ENCODE data around the gene TMEM158.

TMEM158 gene

DNA sequence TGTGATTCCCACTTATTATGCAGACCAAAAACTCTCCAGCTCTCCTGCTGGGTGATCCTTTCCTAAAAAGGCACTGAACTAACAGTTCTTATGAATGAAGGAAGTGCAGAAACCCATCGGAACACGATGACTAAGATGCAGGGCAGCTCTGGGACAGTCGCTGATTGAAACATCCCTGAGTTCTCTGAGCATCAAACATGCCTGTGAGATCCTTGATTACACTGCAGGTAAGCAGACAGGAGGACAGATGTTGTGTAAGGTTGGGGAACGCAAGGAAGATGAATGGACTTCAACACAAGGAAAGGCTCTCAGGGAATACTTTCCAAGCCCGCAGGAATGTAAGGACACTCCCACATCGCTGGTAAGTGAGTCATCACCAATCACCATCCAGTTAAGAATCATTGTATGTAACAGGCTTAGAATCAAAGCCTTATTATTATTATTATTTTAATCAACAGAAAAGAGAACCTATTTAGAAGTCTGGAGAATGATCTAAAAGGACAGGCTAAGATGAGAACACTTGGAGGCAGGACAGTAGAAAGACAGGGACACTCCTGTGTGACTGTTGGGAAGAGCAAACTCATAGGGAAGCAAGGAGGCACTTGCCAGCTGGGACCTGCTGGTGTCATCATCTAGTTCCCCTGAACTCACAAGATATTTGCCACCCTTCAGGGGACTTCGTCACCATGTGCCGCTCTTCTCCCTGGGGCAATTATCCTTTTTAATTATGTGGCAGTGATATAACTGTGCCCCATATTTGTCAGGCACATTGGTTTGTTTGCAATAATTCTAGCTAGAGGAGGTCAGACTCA is 26.0 kb downstream of the TMEM158 start:
- no peak for DNase-seq (ENCODE audit: low read depth)

DNA sequence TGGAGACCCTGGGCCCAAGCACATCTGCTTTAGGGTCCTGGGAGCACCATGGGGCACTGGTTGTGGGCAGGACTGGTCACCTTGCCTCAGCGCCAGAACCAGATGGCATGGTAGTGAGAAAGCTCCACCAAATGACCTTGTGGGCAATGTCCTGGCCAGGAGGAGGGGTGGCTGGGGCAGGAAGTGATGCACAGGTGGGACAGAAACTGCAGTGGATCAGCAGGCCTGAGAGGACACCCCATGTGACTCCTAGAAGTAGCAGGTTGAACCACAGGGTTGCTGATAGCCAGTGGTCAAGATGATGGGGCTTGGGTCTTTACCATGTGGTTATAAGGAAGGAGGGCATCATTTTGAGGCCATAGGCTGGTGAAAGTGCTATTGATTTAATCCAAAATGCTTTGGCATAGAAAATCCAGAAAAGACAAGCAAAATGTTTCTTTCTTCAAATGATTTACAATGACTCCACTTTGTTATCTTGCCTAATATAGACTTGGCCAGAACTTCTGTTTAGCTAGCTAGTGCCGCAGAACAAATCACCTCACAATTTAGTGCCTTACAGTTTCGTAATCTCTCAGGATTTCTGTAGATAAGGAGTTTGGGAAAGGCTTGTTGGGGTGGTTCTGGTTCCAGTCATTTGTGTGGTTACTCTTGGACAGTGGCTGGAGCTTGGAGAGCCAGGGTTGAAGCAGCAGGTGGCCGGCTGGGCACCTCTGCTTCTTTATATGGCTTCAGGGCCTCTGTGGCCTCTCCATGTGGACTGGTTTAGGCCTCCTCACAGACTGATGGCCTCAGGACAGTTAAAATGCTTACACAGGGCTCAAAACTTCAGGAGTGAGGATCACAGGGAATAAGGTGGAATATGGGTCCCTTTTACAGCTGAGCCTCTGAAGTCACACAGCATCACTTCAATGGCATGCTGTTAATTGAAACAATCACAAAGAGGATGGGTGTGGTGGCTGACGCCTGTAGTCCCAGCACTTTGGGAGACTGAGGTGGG is 27.5 kb downstream of the TMEM158 start:
- DNase-seq (ENCODE audit: low read depth): no peak

DNA sequence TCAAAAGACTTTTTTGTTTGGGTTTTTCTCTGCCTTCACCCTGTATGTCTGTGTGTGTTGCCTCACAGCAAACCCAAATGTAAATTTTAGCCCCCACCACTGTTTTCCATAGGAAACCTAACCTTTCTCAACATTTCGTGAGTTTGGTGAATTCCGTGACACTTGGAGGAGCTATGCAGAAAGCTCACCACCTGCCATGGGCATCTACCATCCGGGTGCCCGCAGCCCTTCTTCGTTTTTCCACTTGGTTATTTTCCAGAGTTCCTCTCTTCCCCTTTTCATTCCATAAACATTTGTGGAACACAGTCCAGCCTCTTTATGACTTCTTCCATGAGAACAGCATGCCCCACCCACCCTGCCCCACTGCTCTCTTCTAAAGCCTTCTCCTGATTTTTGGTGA is 31.3 kb downstream of the TMEM158 start:
- no peak for DNase-seq (ENCODE audit: low read depth)

DNA sequence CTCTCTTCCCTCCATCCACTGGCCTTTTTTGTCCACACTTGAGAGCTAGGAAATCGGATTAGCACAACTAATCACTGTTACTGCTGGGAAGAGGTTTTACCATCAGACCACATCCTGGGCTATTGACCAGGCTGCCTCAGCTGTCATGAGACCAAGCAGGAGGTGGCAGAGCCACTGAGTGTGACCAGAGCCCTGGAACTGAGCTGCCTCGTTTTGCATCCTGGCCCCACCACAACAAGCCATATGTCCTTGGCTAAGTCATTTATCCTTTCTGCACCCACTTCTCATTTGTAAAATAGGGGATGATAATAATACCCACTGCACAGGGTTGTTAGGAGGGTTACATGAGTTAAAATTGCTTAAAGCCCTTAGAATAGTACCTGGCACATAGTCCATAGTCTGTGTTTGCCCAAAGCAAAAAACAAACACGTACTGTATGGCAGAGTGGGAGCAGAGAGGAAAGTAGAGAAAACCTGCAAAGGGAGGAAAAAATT is 34.1 kb downstream of the TMEM158 start:
- no peak for DNase-seq (ENCODE audit: low read depth)

DNA sequence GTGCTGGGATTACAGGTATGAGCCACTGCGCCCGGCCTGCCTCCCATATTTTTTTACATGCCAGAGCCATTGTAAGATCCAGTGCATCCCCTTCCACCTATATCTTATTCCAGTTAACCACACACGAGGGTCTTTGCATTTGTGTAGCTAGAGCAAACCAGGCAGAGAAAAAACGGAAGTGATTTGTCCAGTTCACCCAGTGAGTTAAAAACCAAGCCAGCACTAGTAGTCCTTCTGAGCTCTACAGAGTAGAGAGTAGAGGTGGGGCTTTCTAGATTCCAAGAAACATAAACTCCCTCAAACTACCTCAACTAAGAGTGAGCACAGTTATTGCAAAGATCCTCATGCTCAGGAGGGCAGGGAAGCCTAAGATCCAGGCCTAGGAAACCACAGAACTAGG is 34.7 kb downstream of the TMEM158 start:
- no peak for DNase-seq (ENCODE audit: low read depth)

DNA sequence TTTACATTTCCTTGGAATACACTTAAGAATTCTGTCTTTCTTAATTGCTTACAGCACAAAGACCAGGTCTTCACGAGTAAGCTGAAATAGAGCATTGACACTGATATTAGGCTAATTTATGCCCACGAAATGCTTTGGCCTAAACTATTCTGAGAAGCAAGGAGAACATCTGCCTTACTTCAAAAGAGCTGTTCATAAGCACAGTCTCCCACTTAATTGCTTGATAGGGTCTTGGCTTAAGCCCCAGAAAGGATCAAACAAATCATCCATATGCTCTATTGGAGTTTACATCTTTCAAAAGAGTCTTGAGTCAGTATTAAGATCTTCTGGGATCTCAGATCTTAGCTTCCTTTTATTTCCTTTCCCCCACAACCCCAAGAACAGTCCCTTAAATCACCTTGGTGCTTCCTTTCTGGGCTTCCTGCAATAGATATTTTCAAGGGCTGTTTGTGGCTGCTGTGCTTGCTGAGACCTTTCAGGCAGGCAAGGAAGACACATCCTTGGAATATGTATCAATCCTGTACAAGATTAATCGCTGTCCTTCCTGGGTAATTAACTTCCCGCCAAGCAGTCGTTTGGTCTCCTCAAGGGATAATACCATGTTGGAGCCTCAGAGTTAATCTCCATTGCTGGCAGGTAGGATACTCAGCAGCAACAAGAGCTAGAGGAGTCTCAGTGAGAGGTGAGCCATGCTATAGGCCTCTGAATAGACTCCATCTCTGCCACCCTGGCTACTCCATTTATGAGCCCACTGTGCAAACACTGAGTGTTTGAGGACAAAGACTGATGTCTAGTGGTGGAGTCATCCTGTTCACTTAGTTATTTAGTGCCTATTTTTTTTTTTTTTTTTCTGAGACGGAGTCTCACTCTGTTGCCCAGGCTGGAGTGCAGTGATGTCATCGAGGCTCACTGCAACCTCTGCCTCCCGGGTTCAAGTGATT is 37.1 kb downstream of the TMEM158 start:
- DNase-seq (ENCODE audit: low read depth): no peak

DNA sequence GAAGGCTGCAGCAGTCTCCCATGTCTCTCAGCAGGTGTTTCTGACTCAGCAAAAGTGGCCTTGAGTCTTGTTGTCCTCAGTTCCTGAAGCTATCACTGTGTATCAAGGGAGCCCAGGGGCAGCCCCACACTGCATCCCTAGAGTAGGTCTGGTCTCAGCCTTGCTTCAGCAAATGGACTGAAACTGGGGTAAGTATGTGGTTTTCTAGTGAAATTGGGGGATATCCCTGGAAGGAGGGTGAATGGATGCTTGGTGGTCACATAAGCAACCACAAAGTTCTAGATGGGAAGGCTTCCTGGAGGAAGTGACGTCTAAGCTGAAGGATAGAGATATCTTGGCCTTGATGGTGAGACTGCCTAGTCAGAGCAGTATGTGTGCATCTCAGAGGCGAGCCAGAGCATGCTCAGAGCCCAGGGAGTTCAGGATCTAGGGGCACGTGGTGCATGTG is 38.4 kb downstream of the TMEM158 start:
- DNase-seq (ENCODE audit: low read depth): no peak

DNA sequence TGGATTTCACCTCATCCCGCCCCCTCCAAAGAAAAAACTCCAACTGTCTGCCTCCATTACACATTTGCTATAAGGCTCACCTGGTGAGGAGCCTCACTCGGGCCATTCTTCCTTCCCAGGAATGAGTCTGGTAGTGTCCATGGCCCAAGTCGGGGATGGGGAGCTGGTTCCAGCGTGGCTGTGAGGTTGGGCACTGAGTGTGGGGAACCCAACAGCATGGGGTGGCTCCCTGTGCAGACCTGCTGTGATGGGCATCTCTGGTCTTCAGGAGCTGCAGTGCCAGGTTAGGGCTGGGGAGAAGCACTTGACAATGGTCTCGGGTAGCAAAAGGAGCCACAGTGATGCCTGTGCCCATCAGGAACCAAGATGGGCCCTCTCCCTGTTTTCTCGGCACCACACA is 39.2 kb downstream of the TMEM158 start:
- no peak for DNase-seq (ENCODE audit: low read depth)

DNA sequence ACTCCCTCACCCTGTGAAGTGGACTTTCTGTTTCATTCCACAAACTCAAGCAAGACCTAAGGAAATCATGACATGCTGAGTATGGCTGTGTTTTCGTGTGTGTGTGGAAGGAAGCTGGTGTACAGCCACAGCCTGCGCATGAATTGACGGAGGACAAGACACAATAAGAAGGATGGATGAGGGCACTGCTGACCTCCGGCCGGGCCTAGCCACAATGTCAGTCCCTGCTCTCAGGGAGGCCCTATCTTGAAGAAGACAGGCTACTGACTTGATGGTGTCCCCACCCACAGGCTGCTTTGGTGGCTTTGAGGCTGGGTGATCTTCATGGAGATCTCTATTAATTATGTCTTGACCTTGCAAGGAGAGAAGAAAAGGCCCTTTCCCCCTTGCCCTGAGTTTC is 40.6 kb downstream of the TMEM158 start:
- no peak for DNase-seq (ENCODE audit: low read depth)

DNA sequence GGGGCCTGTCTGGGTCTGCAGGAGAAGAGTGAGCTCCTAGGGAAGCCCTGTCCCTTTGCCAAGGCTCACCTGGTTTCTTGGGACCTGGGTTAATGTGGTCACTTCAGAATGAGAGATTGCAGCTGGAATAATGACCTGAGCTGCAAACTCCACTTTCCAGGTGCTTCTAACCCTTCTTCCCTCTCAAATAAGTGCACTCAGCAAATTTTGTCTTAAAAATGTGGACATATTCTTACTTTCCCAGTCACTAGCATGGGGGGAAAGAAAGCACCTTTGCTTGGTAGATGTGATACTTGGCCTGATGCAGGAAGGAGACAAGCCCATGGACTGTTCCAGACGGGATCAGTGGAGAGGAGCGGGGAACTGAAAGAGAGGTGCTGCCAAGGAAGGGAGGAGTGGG is 41.0 kb downstream of the TMEM158 start:
- no peak for DNase-seq (ENCODE audit: low read depth)

DNA sequence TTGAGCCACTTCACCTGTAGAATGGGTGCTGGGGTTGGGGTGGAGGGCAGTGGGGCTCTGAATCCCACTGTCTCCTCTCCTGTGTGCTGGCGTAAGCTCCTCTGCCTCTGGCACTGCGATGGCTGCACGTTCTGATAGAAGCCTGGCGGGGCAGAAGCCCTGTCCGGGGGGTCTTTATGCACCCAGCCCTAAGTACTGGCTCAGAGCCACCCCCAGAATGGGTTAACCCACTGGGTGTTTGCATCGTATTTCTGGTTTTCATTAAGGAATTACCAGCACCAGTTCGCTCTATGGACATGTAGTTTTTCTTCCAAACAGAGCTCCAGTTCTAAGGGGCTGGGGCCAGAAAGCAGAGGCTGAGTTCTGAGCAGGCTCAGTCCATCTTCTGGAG is 42.2 kb downstream of the TMEM158 start:
- DNase-seq (ENCODE audit: low read depth): no peak

DNA sequence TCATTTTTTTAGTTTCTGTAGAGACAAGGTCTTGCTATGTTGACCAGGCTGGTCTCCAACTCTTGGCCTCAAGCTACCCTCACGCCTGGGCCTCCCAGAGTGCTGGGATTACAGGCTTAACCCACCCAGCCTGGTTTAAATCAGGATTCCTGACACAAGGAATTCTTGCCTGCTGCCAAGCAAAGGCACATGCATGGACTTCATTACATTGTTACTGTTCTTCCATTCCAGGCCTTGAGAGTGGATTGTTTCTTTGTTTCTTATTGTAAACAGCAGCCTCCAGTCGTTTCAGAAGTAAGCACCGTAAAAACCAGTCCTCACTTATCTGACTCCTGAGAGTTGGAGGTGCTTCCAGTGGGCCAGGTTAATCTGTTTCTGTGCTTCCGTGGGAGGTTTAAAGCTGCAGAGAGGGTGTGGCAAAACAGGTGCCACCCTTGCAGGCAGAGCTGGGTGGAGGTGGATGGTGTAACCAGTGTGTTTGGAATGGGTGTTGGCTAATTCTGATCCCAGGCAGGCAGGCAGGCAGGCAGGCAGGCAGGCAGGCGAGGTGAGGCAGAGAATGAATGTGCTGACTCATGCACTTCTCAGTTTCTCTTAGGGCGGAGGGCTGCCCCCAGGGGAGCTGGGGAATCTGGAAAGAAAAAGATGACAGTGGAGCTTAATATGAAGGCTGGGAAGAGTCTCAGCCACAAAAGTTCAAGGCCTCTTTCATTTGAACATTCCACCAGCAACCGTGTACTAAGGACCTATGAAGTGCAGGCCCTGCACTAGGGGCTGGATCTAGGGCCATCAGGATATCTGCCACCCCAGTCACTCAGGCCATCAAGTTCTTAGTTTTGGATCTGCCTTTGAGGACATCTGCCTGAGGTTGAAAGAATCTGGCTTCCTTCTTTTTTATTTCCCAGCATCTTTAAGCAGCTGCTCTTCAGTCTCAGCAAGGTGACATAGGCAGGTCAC is 42.9 kb downstream of the TMEM158 start:
- no peak for DNase-seq (ENCODE audit: low read depth)

DNA sequence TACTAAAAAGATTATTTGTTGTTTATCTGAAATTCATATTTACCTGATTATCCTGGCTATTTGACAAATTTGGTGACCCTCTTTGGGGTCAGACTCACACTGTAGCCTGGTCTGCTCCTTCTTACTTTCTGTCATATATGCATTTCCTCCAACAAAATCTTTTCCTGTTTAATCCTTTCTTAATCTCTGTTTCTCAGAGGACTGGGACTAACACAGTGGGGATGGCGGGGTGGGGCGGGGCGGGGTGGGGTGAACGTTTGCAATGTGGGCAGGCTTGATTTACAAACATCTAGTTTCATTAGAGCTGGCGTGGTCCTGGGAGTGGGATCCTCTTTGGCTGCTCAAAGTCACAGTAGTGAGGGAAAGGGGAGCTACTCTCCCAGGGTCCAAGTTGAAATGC is 44.6 kb downstream of the TMEM158 start:
- no peak for DNase-seq (ENCODE audit: low read depth)

DNA sequence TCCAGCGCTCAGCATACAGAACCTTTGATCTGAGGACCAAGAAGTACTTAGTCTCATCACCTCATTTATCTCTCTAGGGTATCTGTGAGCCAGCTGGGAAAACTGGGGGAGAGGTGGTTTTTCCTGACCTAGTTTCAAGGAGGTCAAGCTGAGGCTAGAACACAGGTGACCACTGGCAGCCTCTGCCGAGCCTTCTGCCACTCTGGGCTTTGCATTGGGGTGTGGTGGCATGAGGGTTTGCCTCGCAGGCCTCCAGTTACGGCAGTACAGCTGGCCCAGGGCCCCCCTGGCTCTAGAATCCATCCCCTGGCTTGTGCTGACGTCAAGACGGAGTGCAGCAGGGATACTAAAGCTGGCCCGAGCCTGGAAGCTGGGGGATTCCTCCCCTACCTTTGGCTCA is 45.2 kb downstream of the TMEM158 start:
- no peak for DNase-seq (ENCODE audit: low read depth)

DNA sequence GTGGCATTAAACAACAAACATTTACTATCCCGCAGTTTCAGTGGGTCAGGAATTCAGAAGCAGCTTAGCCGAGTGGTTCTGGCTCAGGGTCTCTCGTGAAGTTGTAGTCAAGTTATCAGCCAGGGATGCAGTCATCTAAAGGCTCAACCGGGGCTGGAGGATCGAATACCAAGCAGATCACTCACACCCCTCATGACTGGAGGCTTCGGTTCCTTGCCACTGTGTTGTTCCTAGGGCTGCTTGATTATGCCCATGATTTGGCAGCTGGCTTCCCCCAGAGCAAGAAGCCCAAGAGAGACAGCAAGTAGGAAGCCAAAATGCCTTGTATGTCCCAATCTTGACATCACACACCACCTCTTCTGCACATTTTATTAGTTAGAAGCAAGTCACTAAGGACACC is 46.0 kb downstream of the TMEM158 start:
- DNase-seq (ENCODE audit: low read depth): no peak

DNA sequence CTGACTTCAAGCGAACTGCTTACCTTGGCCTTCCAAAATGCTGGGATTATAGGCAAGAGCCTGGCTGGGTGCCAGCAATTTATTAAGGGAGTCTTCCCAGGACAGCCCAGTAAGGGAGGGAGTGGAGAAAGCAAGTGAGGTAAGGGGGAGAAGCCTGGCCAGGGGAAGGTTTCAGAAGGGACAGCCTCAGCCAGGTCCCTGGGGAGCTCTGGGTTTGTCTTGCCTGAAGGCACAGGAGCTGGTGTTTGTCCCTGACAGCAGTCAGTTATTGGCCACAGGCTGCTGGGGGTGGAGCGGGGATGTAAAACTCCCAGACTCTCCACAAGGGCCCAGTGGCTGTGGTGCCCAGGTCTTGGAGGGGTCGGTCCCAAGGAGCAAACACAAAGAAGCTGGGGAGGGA is 46.9 kb downstream of the TMEM158 start:
- no peak for DNase-seq (ENCODE audit: low read depth)

DNA sequence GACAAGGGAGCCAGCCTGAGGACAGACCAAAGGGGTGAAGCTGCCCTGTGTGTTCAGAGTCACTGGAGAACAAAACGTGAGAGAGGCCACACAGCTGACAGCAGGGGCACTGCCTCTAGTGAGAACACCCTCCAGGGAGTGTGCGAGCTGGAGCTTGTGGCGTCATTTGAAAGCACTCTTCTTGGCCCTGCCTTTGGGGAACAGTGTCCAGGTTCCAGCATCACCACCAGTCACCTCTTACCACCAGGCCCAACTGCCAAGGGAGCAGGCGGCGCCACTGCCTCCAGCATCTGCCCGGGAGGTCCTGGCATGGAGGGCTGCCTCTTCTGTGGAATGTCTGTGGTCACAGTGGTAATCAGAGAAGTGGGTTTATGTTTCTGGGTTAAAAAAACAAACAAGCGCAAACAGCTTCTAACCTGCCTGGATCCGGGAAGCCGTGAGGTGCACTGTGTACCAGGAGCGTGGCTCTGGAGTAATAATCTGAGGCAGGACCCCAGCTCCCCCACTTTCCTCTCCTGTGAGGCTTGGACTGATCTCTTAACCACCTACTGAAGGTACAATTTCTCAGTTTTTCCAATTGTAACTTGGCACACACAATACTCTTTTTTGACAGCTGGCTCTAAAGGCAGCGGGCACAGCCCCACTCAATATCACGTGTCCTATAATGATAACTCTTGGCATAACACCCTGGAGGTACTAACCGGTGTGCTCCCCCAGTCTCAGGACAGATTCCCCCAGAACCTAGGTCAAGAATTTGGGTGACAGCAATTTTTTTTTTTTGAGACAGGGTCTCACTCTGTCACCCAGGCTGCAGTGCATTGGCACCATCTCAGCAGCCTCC is 47.7 kb downstream of the TMEM158 start:
- DNase-seq (ENCODE audit: low read depth): no peak

DNA sequence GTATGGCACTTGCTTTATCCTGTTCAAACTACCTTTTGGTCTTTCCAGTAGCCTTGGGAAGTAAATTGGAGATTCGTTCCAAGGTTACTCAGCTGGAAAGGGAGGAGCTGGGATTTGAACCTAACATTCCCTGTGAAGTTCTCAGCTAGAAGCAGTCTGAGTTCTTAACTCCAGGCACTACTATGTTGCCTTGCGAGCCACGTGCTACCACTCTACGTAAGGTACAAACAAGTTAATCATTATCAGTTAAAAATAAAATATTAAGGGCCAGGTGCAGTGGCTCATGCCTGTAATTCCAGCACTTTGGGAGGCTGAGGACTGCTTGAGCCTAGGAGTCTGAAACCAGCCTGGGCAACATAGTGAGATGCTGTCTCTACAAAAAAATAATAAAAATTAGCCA is 49.2 kb downstream of the TMEM158 start:
- no peak for DNase-seq (ENCODE audit: low read depth)

Data from stimulated activated CD8-positive, alpha-beta memory T cell treated with anti-CD3 and anti-CD28 coated beads, Interleukin-4, amount 100 ng/mL, for 24 hours (primary cell).